RPMI8226 (cell line): ENCODE data around the gene GAL3ST1.
A peak's percentile ranks its signal among the peaks of the same experiment; 100 is the strongest.
"Not testable (repeated sequence)": the region's sequence is repeated elsewhere in the genome, so short reads cannot be mapped to it uniquely, and the experiment has no call there.

ENCODE experiments used
- DNase-seq: peaks from one replicate; pipeline ENCODE4 v3.0.0-alpha.2; 2015

The GAL3ST1 gene

DNA sequence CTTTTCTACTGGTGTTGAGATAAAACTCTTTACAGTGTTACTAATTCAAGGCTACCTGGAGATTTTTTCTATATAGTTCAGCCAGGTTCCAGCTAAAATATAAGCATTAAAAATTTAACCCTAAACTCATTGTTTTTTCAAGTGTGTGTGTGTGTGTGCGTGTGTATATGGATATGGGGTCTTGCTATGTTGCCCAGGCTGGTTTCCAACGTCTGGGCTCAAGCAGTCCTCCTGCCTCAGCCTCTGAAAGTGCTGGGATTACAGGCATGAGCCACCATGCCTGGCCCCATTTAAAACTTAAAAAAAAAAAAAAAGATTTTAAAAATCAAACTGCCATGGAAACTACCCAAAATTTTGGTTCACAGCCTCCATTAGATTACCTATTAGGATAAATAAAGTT lies 21.7 kb upstream of the GAL3ST1 start:
- DNase-seq = no peak

DNA sequence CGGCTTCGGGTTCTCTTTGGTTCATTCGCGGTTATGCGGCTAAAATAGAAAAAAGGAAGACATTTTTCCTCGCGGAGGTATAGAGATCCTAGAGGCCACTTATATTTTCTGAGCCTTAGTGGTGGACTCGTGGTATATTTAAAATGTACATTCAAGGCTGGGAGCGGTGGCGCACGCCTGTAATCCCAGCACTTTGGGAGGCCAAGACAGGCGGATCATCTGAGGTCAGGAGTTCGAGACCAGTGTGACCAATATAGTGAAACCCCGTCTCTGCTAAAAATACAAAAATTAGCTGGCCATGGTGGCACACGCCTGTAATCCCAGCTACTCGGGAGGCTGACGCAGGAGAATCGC lies 17.9 kb upstream of the GAL3ST1 start:
- DNase-seq = not testable (repeated sequence)

DNA sequence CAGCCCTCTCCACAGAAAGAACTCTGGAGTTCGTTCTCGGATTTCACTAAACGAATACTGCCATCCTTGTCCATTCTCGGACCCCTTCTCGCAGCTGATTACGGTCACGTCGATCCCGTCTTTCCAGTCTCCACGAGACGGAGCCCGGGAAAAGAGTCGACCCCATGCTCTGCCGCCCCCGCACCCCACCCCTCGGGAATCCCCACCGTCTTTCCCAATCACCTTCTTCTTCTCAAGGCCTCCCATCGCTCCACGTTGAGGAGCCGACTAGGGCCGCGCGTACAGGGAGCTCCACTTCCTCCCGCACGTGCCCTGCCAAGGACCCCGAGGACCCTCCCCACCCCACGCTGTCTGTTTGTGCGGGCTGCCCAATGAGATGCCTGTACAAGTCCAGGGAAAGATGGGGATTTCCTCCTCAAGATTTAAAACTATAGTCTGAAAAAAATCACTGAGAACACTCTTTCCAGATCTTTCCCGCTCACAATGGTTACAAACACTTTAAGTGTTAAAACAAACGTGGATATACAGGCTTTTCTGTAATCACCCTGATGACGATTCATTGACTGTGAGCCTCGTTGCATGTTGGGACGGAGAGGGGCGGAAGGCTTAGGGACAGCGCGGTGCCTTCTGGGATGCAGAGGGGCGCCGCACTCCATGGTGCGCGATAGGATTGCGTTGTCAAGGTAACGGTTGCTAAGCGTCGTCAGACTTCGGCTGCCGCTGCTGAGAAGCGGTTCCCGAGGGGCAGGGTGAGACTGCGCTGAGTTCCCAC lies 17.3 kb upstream of the GAL3ST1 start, which contains the start of gene PES1:
Gene PES1 (minus strand): TSS at position 323 of the 772 bp plus-strand sequence. CDS start 77 bp downstream, at position 246.
- peak; percentile 99 for DNase-seq

DNA sequence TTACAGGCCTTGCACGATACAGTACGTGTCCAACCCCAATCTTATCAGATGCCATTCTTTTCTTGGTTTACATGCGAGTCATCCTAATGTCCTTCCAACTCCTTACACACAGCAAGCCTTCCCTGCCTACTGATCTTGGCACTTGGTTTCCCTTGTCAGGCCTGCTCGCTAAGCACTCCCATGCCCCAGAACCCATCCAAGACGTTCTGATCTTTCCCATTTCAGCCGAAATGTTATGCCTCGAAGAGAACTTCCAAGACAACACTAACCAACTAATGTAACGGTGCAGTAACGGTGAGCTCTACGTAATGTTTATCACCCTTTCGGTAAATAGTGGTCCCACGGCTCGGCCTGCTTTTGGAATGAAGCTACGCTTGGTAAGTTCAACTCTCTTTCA lies 16.7 kb upstream of the GAL3ST1 start:
- DNase-seq = no peak

DNA sequence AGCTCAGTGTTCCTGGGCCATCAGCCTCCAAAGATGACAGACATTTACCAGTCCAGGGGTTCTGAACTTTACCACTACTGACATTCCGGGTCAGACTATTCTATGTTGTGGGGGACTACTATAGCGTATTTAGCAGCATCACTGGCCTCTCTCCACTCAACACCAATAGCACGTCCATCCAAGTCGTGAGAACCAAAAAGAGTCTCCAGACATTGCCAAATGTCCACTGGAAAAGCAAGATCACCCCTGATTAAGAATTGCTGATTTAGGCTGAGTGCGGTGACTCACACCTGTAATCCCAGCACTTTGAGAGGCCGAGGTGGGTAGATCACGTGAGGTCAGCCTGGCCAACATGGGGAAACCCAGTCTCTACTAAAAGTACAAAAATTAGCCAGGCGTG lies 11.9 kb upstream of the GAL3ST1 start:
- no peak for DNase-seq

DNA sequence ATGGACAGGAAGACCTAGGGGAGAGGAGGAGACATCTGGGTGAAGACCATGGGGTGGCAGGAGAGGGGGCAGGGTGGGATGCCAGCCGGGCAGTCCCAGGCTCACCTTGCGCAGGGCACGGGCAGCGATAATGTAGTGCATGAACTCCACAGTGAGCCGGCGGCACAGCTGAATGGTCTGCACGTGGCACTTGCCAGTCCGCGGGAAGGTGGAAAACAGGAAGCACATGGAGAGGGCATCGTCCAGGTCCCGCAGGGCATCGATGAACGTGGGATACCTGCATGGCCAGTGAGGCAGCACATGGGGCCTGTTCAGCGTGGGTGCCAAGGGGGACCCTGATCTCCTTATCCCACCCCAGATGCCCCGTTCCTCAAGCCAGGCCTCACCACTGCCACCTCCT lies 10.0 kb upstream of the GAL3ST1 start:
- DNase-seq = no peak

DNA sequence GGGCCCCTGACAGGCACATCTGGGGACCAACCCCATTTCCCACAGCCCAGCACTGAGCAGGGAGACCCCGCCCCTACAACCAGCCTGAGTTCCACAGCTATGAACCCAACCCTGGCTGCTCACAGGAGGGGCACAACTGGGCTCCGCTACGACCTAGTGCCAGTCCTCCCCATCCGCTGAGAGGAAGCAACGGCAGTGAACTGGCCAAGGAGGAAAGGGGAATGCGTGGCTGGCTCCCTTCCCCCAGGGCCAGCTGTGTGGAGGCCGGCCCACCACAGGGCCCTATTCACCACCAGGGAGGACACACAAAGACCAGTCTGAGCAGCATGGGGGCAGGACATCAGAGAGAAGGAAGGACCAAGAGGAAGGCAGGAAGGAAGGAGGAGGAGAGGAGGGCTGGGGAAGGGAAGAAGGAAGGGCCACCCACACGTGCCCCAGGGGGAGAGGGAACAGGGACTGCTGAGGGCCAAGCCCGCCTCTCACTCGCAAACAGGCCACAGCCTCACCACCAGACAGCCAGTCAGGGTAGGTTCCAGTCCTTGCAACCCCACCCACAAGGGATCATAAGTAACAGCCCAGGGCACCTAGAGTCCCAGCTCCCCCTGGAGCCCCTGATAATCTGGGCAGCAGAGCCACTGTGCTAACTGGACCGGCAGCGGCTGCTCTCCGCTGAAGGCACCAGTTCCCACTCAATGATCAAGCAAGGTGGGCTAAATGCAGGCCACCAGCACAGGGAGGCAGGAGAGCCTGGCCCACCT lies 8.5 kb upstream of the GAL3ST1 start:
- DNase-seq = no peak

DNA sequence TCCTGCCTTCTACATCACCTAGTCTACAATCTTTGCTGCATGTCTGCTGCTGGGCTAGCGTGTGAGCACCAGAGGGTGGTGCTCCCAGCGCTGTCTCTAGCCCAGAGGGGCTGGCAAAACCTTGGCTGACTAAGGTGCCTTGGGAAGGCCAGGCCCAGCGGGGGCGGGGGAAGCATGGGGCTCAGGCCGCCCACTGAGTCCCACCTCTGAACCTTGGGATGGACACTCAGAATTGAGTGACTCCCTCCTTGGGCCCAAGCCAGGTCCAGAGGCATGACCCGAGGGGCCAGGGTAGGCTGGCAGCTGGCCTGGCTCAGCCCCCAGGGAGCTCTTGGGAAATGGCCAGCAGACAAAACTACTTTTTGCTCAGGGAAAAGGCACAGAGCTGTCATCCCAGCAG lies 7.6 kb upstream of the GAL3ST1 start:
- DNase-seq = no peak

DNA sequence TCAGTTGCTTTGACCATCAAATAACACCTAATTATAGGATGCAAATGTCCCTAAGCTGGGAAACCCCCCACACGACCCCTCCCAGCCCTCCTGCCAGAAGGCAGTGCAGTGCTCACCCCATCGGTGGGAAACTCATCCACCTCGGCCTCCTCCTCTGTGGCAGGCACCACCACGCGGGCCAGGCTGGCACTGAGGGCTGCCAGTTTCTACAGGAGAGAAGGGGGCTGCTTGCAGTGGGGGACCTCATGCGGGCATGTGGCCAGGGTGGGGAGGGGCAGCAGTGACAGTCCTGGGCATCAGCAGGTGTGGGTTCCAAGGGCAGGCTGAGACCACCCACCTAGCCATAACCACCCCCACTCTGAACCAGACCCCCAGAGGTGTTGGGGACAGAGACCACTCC lies 6.4 kb upstream of the GAL3ST1 start:
- DNase-seq = no peak

DNA sequence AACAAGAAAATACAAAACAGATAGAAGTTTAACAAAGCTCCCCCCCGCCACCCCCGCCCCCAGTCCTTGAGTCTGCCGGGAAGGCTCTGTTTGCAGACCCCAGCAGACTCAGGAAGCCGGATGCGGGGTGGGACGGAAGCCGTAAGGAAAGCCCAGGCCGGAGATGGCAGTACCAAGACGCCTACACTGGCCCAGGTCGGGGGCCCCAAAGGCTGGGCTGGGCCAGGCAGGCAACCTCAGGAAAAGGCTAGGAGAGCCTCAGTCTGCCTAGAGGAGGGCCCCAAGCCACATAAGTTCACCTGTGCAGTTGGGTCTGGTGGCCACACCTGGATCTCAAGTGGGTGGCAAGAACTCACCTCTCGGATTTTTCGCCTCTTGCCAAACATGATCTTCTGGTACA lies 4.0 kb upstream of the GAL3ST1 start:
- DNase-seq = no peak

DNA sequence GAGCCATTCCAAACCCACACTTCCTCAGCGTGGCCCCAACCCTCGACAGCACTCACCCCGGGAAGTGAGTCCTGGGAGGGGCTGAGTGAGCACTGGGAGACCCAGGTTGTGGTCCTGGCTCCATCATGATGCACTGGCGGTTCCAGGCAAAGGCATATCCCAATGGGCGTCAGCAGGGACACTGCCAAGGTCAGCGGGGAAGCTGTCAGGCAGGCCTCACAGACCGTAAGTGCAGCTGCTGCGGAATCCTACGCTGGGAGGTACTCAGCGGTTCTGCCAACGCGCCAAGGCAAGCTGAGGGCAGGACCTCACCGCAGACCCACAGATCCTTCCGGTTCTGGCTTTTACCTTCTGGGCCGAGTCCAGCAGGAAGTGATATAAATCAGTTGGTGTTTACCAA lies 1.4 kb upstream of the GAL3ST1 start:
- DNase-seq = no peak

DNA sequence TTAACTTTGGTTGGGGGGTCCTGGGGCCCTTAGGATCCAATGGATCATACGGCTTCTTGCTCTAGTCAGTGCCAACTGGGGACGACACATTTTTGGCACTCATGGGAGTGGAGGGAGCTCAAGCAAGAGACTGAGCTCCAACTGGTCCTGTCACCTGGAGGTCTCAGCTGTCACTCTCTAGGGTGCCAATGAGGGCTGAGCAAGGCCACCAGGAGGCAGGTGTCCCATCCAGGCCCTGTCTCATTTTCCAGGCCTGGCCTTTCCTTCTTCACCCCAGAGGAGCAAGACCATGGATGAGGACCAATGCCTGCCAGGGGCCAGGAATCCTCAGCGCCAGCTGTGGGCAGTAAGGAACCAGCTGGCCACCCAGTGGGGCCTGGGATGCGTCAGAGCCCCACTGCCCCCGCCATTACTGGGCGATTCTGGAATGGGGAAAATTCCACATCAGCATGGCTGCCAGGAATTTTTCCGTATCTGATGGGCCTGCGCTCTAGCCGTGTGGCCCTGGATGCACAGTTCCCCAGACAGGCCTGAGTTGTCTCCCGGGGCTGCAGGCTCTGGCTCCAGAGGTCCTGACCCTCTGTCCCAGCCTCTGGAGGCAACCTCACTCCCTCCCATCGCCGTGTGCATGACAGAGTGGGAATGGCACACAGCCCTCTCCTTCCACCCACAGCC lies 669 bp upstream of the GAL3ST1 start:
- no peak for DNase-seq

DNA sequence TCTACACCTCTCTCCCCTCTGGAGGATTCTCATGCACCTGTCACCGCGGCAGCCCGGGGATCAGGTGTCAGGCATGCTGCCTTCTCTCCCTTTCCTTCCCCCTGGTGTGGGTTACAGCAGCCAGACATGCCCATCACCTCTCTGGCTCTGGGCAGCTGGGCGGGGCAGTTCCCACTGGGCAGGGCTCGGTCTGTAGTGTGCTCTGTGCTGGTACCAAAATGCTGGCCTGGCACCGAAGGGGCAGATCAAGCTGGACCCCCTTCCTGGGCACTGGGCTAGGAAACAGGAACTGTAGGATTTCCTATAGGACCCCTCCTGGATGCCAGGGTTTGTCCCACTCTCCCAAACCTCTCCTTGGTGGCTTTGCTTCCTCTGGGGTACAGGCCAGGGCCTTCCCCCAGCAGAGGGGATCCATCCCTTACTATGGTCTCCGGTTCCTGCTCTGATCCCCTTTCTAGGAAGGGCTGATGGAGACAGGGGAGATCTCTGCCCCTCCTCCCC lies 821 bp downstream of the GAL3ST1 start:
- DNase-seq = no peak

DNA sequence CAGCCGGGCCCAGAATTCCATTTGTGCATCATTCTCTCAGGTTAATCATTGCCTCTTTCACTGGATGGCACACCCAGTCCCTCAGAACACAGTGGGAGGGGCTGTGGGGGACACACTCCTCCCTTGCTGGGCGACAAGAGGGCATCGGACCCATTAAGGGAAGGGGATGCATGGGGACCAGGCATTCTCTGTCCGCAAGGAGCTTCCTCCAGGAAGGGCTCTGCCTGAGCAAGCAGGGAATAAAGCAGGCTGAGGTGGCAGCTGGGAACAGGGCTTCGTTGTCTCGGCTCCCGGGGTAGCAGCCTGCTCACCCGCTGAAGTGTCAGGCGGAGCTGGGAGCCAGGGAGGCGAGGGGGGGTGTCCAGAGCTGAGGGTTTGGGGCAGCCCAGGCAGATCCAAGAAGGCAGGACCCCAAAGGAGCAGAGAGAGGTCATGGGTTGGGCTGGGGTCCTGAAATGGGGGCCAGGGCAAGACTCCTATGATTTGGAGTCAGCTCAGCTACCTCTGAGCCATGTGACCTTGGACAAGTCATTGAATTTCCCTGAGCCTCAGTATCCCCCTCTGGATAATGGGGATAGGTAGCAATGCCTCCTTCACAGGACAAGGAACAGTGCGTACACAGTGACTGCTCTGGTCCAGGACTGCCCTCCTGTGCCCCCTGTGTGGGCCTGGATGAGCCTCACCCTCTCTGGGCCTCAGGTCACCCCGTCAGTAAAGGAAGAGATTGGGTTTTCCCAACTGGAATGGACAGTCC lies 1.4 kb downstream of the GAL3ST1 start:
- no peak for DNase-seq

DNA sequence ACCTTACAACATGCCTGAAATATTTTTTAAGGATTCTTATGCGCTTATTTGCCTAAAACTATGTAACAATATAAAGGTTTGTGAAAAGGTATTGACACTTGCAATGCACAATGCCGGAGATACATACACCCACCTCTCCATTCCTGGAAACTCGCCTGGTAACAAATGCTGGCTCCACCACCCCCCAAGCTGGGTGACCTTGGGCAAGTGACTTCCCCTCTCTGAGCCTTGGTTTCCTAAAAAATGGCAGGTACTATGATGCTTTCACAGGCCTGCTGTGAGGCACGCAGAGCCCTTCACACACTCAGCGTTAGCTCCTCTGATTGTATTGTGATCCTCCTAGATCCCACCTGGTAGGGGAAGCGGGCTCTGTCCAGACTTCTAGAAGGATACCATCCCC lies 2.3 kb downstream of the GAL3ST1 start:
- no peak for DNase-seq

DNA sequence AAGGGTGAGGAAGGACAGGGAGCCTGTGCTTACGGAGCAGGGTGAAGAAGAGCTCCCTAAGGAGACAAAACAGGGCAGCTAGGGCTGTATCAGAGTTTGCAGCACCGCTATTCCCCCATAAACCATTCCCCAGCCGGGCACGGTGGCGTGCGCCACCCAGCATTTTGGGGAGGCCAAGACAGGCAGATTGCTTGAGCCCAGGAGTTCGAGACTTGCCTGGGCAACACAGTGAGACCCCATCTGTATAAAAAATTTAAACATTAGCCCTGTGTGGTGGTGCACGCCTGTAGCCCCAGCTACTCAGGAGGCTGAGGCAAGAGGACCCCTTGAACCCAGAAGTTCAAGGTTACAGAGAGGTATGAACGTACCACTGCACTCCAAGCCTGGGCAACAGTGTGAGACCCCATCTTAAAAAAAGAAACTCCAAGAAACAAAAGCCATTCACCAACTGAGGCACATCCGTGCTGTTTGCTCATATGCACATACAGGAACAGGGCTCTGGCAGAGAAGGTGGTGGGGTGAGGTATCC lies 4.7 kb downstream of the GAL3ST1 start:
- no peak for DNase-seq

DNA sequence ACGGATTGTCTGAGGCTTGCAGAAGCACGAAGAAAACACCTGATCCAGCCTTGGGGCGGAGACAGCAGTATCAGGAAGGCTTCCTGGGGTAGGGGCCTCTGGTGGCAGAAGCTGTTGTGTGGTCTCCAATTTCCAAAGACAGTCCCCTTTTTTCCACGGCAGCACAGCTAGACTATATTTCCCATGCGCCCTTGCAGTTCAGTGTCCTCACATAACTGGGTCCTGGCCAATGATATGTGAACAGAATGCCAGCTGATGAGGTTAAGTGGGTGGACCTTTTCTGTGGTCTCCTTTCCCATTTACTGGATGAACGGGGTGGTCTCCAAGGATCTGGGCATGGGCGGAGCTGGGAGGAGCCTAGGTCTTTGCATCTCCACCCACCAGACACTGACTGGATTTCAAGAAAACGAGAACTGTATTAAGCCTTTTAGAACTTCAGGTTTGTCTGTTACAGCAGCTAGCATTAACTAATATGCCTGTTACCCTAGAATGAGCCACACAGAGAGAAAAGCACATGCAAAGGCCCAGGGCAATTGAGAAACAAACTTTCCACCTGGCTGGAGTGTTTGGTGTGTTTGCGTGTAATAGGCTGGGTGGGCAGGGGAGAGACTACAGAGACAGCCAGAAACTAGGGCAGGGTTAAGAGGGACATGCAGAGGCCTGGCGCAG lies 6.2 kb downstream of the GAL3ST1 start:
- DNase-seq = no peak

DNA sequence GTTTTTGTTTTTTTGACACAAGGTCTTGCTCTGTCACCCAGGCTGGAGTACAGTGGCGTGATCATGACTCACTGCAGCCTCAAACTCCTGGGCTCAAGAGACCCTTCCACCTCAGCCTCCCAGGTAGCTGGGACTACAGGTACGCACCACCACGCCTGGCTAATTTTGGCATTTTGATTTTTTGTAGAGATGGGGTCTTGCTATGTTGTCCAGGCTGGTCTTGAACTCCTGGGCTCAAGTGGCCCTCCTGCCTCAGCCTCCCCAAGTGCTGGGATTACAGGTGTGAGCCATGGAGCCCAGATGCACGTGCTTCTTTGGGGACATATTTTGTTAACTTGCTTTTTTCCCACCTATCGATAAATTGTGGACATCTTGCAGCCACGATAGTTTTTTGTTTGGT lies 7.2 kb downstream of the GAL3ST1 start:
- not testable (repeated sequence) for DNase-seq

DNA sequence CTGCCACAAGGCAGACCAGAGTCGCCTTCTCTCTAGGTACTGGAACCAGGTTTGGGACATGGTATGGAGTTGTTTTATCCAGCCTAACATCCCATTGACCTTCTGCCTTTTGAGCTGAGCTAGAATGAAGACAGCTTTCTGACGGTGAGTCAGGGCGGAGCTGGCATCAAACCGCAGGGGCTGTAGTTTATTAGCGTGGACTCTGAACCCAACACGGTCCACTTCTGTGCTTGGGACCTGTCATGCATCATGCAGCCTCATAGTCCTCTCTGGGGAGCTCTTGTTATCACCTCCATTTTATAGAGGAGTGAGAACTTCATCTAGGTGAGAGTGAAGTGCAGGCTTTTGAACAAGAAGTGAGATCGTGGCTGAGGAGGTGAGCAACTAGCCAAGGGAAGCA lies 8.3 kb downstream of the GAL3ST1 start:
- no peak for DNase-seq

DNA sequence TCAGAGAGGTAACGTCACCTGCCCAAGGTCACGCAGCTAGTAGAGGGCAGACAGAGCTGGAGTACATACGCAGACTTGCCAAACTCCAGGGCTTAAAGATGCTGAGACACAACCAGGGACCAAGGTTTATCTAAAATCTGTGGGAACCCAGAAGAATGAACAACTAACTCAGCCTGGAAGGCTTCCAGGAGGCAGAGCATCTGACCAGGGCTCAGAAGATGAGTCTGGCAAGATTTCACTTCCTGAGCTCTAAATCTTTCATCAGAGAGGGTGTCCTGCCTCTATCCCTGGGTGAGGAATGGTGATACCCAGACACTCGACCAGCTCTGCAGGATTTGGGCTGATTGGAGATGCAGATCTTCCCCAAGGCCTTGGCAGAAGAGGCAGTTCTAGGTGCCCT lies 9.1 kb downstream of the GAL3ST1 start:
- no peak for DNase-seq

DNA sequence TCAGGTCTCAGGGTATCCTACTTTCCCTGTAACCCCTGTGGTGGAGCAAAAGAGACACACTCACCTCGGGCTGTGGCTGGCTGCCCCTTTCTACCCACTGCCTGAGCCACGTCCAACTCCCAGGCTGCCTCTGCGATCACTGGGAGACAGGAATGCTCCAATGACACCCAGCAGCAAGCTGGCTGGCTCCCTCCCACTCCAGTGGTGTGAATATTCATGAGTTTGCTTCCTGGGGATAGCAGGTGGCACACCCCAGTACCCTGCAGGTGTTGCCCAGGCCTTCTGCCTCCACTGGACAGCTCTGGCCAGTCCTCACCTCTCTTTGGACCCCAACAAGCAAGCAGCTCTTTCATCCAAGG lies 9.7 kb downstream of the GAL3ST1 start:
- no peak for DNase-seq

DNA sequence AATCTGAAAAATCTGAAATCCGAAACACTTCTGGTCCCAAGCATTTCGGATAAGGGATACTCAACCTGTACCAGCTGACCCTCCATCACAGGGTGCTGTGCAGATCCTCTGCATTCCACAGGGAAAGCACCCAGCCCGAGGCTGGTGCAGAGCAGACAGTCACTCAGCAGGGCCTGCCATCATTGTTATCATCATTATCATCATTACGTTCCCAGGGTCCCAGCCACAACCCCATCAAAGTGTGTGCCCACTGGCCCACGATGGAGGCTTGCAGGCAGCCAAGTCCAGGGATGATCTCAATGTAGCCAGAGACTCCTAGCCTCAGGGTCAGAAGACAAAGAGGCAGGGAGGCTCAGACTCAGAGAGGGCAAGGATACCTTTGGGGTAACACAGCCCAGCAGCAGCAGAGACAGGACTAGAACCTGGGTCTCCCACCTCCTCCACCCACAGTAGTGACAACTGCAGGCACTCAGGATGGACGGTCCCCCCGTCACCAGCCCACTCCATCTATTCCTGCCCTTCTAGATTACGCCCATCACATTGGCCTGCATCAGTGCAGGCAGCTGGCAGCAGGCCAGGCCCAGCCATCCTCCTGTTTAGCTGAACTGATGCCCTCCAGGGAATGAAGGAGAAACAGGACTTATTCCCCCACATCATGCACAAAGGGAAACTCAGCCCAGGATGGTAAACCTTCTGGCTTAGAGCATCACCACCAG lies 10.3 kb downstream of the GAL3ST1 start:
- no peak for DNase-seq
